HG02852 (cell line): Measurements from ENCODE around the gene RPAP3.

Experiments used
- ATAC-seq: cut with Tn5 transposase; IDR thresholded peaks from one replicate; pipeline ENCODE4 v1.9.1; 2021; ENCODE audit warnings: mild to moderate bottlenecking, moderate library complexity; ENCODE audit not compliant: unreplicated experiment

RPAP3 gene

DNA sequence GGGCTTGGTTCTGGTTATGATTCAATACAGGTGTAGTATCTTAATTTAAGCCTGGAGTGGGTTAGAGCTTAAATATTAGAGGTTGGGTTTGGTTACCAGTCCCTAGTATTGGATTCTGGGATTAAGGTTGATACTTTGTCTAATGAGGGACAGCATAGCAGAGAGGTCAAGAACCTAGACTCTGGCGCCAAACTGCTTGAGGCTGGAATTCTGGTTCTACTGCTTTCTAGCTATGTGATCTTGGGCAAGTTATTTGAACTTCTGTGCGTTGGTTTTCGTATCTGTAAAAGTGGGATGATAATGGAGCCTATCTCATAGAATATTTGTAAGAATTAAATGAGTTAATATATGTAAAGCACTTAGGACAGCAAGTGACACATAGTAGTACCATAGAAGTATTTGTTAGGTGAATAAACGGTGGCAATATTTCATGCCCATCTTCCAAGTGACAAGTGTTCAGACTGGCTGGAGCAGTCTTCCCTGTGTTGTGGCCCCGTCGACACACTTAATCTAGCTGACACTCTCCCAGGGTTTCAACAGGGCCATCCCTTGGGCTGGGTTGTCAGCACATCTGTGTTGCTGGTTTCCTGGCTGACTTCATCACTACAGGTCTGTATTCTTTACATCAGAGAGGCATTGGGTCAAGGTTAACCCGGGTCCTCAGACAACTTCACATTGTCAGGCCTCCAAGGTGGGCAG, 16.5 kb upstream of the RPAP3 start:
- no peak for ATAC-seq

DNA sequence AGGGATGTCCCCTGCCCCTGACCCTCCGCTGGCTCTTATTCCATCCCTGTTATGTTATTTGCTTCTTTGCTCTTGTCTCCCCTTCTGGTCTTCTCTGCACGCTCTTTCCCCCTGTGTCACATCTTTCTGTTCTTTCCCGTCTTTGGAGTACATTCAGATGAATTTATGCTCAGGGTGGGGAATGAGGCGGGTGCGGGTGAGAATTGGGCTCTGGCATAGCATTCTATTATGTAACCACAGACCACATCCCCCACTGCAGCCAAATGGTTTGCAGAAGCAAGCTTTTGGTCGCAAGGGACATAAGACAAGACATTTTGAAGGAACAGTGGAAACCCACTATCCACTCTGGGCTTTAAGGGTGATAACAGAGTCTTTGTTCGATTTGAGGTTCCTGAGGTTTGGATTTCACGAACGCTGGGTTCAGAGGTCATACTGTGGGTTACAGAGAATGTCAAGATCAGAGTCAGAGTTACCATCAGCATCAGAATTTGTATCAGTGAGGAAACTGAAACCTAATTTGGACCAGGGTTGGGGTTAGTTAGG, 15.7 kb upstream of the RPAP3 start:
- ATAC-seq, result no peak

DNA sequence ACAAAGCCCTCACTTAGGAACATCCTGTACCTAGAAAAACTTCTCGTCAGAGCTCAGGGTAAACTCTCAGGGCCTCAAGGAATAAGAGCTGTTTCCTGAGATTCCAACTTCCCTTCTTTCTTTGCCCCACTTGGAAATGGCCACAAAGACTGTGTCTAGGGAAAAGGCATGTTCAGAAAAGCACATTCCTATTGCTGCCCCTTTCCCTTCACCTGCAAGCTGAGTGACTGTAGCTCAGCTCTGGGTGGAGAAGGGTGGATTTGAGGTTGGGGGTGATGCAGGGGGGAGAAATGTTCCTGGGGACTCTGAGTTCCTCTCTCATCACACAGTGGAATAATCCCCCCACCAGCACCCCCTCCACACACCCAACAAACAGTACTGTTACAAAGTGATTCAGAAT, 12.7 kb upstream of the RPAP3 start:
- ATAC-seq, result no peak

DNA sequence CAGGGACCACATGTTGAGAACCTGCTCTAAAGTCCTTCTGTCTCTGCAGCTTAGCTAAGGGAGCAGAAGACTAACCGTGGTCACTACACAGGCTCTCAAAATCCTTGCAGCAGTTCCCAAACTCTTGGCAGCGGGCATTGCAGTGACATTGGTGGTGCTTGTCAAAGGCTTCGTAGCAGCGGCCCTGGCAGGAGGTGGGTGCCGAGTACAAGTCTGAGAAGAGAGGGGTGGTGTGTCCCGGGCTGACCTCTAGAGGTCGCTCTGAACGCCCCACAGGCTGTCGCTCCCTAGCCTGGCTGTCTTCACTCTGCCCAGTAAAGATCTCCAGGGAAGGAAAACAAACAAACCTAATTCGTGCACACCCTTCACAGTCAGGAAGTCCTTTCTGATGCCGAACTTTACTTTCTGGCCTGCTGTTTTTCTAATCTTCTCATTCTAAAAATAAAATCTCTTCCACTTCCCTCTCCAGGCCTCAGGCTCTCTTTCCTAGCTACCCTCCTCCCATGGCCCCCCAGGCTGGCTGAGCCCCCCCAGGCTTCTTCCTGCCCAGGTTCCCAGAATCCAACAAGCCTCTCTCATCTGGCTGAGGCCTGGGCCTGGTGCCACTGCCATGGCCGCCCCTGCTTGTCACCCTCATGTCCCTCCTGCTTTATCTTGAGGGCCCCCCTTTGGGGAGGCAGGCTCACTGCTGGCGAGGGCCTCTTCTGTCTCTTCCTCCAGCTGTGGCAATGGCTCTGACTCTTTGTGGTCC, 11.8 kb upstream of the RPAP3 start:
- no peak for ATAC-seq

DNA sequence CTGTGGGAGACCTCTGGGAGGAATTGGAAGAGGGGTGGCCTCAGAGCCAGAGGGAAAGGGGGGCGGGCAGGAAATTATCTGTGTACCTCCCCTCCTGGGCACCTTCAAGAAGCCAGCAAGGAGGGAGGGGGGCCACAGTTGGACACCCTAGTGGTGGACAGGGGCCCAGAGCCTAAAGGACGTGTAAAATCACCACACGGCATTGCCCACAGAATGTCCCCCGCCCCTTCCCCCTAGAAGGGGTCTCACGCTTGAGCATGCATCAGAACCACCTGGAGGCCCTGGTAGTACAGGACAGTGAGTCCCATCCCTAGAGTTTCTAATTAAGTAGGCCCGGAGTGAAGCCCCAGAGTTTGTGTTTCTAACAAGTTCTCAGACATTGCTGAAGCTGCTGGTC, 11.2 kb upstream of the RPAP3 start:
- ATAC-seq, result no peak

DNA sequence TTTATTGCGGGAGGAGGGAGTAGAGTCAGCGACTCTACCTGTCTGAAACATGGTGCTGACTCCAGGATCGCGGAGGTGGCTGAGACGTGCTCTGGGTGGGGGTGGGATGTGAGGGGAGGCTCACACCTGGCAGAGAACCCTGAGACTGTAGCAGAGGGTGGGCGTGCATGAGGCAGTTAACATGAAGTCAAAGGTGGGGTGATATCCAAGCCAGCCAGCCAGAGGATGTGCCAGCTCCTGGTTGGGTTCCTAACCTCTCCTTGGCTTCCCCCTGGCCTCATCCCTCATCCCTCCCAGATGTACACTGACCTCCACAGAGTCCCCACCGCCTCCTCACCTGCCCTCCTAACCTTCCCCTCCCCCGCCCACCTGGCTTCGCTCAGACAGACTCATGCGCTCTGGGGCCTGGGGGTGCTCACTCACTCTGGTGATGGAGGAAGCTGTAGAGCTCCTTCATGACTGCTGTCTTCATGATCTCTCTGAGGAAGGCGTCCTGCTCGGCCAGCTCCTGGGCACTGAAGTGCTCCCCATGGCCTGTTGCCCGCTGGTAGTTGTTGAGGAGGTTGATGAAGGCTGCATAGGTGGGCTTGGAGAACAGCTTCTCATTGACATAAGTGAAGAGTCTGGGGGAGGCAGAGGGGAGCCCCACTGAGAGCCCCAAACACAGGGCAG, 10.2 kb upstream of the RPAP3 start:
- no peak for ATAC-seq

DNA sequence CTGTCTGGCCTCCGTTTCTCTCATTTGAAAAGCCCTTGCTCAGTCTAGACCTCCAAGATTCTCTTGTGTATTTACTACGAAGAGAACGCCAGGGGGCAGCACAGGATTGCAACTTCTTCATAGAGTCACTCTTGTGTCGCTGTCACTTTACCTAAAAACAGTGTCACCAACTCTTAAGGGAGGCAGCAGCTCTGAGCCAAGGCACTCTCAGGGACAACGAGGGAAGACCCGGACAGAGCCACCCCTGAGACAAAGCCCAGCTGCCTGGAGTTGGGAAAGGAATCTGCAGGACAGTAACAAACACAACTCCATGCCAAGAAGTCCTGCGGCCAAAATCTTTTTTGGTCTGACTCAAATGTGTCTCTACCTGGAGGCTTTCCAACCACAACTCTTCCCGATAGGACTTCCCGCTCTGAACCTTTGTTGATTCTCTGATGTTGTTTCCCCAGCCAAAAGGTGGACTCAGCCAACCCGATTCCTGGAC, 9.6 kb upstream of the RPAP3 start:
- ATAC-seq, result peak; percentile 76

DNA sequence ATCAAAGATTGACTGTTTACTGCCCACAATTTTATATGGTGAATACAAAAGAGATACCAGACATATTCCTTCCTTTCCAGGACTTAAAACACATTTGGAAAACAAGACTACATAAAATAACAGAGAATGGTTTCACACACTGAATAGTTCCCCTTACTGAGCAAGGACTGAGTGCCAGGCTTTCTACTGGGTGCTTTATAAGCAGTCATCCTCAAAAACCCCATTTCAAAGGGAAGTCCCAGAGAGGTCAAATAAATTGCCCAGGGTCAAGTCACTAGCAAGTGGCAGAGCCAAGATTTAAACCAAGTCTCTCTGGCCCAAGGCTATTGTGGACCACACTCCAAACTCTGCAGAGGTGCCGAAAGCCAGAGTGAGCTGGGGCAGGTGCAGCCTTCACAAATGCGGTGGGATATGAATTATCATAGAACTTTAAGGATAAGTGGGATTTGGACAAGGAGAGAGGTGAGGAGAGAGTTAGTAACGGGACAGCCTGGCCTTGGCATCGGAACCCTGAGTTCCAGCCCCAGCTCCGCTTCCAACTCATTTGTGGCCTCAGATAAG, 9.1 kb upstream of the RPAP3 start:
- peak; percentile 17 for ATAC-seq

DNA sequence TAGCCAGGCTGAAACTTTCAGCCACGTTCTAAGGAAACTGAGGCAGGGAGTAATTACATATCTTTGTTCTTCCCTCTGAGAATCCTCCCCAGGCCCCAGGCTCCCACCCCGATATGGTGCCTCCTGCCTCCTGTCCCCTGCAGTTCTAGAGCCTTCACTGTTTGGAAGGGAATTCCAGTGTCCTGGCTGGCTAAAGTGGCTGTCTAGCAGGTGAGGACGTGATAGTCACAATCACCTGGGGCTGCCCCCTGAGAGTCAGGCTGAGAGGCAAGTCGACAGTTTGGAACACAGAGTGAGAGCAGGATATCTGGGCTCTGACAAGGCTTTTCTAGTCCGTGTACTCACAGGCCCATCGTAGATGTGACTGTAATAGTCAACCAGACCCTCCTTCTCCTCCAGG, 6.3 kb upstream of the RPAP3 start:
- no peak for ATAC-seq

DNA sequence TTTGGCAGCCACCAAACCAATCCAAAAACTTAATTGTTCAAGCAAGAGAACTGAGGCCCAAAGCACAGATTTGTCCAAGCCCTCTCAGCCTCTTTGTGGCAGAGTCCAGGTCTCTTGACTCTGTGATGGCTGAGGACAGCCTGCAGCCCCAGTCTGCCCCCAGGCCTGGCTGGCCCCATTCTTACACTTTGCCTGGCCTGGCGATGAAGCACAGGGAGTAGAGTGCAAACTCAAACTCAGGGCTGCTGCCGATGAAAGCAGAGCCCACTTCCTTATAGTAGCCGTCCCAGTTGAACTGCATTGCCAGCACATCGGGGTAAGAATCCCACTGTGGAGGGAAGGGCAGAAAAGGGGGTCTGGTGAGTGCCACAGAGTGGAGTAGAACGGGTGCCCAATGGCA, 5.6 kb upstream of the RPAP3 start:
- ATAC-seq, result no peak

DNA sequence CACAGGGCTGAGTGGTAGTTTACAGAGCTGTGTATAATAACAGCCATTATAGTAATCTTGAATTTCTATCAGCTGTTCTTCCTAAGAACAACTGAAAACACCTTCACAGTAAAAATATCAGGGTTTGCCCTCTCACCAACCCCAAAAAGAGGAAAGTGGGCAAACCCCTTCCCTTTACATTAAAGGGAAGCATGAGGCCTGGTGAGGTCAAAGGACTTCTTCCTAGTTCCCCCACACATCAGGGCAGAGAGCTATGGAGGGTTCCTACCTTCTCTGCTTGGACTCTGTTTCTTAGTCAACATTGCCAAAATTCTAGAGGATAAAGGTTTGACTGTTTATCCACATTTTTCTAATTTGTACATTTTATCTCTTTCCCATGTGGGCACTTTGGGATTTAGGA, 4.4 kb upstream of the RPAP3 start:
- no peak for ATAC-seq

DNA sequence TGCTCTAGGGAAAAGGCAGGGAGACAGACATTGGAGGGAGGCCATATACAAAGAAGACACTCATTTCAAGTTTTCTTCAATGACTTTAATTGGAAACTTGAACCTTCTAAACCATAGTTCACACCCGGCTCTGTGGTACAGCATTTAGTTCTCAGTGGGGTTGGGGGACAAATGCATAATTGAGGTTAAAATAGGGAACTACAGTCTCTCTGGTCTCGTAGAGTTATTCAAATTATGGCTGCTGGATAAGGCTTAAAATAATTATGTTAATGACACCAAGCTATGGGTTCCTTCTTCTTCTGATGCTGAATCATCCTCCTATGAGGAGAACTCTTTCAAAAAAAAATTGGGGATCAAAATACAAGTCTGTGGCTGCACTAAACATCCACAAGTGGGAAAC, 3.8 kb upstream of the RPAP3 start:
- ATAC-seq, result no peak

DNA sequence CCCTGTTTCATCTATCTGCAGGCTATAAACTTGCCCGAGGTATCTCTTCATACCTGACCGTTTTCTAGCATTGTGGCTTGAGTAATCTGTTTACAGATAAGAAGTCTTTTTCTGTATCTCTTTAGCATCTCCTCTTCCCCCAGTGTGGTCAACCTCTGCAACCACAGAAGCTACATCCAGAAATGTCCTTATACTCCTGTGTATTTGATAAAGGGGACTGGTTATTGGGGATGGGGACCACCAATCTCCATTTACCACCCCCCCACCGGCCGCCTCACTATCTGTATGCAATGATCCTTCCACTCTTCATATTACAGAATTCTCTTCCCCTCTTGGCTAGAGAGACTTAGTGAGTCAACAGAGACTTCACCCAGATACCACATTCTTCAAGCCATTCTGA, 3.4 kb upstream of the RPAP3 start:
- no peak for ATAC-seq

DNA sequence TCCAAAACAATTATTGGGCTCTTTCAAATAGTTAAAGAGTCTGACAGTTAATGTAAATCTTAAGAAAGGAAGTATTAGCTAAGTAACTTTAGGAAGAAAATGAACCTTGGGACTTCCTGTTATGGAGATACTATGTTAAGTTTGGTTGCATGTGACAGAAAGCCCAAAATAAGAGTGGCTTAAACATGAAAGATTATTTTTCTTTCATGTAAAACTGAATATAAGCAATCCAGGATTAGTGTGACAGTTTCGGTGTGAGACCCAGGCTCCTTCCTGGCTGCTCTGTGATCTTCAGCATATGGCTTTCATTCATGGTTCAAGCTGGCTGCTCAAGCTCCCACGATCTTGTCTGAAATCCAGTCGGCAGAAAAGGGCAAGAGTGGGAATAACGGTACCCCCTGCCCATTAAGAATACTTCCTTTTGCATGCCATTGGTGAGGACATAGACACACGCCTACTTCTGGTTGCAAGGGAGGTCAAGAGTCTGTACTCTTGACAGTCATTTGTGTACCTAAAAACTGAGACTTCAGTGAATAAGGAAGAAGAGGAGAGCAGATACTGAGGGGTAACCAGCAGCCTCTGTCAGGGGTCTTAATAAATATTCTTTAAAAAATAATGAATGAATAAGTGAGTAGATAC, 2.2 kb upstream of the RPAP3 start:
- ATAC-seq, result no peak

DNA sequence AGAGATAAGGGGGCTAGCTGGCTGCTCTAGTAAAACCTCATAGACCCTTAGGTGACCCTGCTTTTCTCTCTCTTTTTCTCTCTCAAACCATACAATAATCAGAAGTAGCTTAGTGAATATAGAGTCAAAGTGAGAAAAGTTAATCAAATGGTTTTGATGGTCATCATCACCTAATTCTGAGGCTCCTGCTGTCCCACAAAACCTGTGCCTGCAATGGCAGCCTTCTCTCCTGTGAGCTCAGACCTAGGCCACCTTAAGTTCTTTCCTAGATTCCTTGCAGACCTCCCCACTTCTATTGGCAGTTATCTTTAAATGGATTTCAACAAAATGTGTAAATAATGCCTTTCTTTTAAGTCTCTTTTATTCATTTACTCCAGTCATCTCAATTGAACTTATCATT, 1.5 kb upstream of the RPAP3 start:
- no peak for ATAC-seq

DNA sequence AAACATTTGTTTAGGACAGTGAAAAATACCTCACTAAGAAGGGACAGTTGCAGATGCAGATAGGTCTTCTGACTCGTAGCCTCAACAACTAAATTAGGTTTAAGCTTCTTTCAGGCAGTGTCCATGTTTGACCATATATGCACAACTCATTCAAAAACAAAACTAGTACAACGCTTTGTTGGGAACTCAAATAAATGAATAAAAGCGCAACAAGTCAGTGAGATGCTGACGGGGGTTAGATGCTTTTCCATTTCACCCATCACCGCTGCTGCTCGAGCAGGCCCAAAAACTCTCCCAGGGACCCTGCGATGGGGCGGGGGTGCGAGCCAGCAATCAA, 633 bp downstream of the RPAP3 start:
- no peak for ATAC-seq

DNA sequence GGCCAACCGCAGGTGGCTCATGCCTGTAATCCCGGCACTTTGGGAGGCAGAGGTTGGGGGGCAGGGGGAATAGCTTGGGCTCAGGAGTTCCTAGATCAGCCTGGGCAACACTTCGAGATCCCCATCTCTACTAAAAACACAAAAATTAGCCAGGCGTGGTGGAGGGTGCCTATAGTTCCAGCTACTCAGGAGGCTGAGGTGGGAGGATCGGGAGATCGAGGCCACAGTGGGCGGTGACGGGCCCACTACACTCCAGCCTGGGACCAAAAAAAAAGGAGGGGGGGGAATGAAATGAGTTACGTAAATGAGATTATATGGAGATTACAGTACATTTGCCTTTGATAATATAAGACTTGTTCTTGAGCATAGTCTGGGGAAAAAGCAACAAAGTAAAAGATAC, 1.1 kb downstream of the RPAP3 start:
- no peak for ATAC-seq

DNA sequence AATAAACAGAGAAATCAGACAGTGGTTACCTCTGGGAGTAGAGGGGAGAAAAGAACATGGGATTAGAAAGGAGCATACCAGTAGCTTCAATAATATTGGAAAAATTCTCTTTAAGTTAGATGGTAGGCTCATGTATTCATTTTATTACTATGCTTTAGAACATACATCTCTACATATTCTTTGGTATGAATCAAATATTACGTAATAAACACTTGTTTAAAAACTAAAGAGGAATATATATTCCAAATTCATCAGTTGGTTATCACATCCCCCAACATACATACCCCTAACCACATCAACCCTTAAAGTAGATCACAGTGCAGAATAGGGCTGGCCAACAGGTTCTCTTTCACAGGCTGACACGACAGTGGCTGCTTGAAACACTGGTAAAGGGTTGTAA, 5.6 kb downstream of the RPAP3 start:
- ATAC-seq, result no peak

DNA sequence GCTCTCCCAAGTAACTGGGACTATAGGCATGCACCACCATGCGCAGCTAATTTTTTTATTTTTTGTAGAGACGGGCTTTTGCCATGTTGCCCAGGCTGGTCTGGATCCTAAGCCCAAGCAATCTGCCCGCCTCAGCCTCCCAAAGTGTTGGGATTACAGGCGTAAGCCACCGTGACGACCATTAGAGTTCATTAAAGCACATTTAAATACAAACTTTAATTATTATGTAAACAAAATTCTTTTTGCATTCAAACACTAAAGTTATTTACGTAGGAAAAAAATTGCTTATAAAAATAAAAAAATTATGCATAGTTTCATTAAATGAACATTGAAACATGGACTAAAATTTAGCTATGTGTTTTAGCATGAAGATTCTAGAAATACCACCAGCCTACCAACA, 7.2 kb downstream of the RPAP3 start:
- ATAC-seq, result no peak

DNA sequence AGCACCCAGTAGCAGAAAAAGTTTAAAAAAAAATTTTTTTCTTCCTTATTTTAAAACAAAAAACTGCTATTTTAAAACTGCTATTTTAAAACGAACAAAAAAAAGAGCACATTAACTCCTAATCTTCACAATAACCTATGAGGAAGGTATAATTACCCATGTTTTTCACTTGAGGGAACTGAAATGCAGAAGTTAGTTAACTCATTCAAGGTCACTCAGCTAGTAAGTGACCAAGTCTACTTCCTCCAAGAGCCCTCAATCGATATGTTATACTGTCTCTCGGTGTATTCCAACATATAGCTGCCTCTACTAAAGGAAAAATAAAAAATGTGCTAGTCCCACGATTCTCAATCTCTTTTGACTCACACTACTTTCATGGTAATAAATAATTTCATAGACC, 7.8 kb downstream of the RPAP3 start:
- peak; percentile 51 for ATAC-seq

DNA sequence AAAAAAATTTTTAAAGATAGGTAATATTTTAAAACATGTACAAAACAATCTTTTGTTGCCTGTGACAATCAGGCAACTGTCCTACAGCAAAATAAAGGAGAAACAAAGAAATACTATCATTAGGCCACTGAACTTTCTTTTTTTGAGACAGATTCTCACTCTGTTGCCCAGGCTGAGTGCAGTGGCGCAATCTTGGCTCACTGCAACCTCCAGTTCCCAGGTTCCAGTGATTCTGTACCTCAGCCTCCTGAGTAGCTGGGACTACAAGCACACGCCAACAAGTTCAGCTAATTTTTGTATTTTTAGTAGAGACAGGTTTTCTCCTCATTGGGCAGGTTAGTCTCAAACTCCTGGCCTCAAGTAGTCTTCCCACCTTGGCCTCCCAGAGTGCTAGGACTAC, 16.6 kb downstream of the RPAP3 start:
- ATAC-seq, result no peak
